ENCODE results near the gene POP4.

POP4 gene

DNA sequence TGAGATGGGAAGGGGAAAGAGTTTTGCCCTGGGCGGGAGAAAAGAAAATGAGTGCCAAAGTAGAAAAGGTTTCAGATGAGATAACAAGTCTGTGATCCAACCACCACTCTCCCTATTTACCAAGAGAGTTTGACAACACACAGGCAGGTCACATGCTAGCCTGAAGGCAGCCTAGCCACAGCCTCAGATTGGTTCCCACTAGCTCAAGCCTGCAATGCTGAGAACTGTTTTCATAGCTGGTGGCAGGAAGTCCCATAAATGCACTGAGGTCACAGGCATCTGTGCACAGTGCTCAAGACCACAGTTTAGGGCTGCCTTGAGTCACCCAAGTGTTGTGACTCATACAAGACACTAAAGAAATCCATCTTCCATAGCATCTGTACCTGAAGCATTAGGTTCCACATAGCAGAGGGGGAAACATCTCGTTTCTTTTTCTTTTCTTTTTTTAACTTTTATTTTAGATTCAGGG is 18.5 kb upstream of the POP4 start:
- DNase-seq: no peak
- H3K9me3 ChIP-seq (replicated peaks; ENCODE audit: insufficient read depth, low read length): no peaks in the 10 kb centered on the region
- no peak overlapping the region for H3K9ac ChIP-seq (ENCODE audit: low read length)
- H3K4me1 ChIP-seq (ENCODE audit: low read length): no peaks in the 10 kb centered on the region
- H3K79me2 ChIP-seq (ENCODE audit: low read length): no peaks in the 10 kb centered on the region
- no peak for TF ChIP-seq EZH2phosphoT487 (IDR thresholded peaks at IDR 0.05; ENCODE audit: low read length)
- H3K27me3 ChIP-seq (replicated peaks; ENCODE audit: insufficient read depth, low read length): peaks cover 54% of the 10 kb centered on the region
- H3F3A ChIP-seq (ENCODE audit: insufficient read depth, low read length): no peaks in the 10 kb centered on the region
- no peaks in the 10 kb centered on the region for H4K20me1 ChIP-seq (ENCODE audit: insufficient read depth, low read length)
- no peak overlapping the region for H2AFZ ChIP-seq (ENCODE audit: low read length)
- H3K4me3 ChIP-seq (ENCODE audit: low read length): no peak overlapping the region
- H3K9me2 ChIP-seq (replicated peaks; ENCODE audit: insufficient read depth, low read length): no peaks in the 10 kb centered on the region
- no peak overlapping the region for H3K27ac ChIP-seq (ENCODE audit: low read length)
- H3K4me2 ChIP-seq (ENCODE audit: low read depth, low read length): no peak overlapping the region
- no peaks in the 10 kb centered on the region for H3K36me3 ChIP-seq (replicated peaks; ENCODE audit: insufficient read depth, low read length)

GRCh38 chr19:29588095-29588494 is 18.0 kb upstream of the POP4 start:
- Histone ChIP-seq H3K27ac (ENCODE audit: low read length) (no peak overlapping the region), H3K9me3 (replicated peaks; ENCODE audit: insufficient read depth, low read length) (no peaks in the 10 kb centered on the region), H3K9me2 (replicated peaks; ENCODE audit: insufficient read depth, low read length) (no peaks in the 10 kb centered on the region), H4K20me1 (ENCODE audit: insufficient read depth, low read length) (no peaks in the 10 kb centered on the region), H3K4me3 (ENCODE audit: low read length) (no peak overlapping the region), H3F3A (ENCODE audit: insufficient read depth, low read length) (no peaks in the 10 kb centered on the region), H3K4me1 (ENCODE audit: low read length) (no peaks in the 10 kb centered on the region), H2AFZ (ENCODE audit: low read length) (no peak overlapping the region), H3K36me3 (replicated peaks; ENCODE audit: insufficient read depth, low read length) (no peaks in the 10 kb centered on the region), H3K27me3 (replicated peaks; ENCODE audit: insufficient read depth, low read length) (peaks cover 54% of the 10 kb centered on the region), H3K79me2 (ENCODE audit: low read length) (no peaks in the 10 kb centered on the region), H3K9ac (ENCODE audit: low read length) (no peak overlapping the region), H3K4me2 (ENCODE audit: low read depth, low read length) (no peak overlapping the region)
- no peak for DNase-seq
- TF ChIP-seq CTCF (IDR thresholded peaks at IDR 0.05; ENCODE audit: low read length): no peak

- H4K20me1 ChIP-seq (ENCODE audit: insufficient read depth, low read length): no peaks in the 10 kb centered on the region
- H3K9ac ChIP-seq (ENCODE audit: low read length): no peak overlapping the region
- H2AFZ ChIP-seq (ENCODE audit: low read length): no peak overlapping the region
- H3K36me3 ChIP-seq (replicated peaks; ENCODE audit: insufficient read depth, low read length): no peaks in the 10 kb centered on the region
- TF ChIP-seq EZH2 (optimal IDR thresholded peaks at IDR 0.05; ENCODE audit: low read depth, low read length): no peak
- no peak for TF ChIP-seq EZH2phosphoT487 (IDR thresholded peaks at IDR 0.05; ENCODE audit: low read length)
- TF ChIP-seq CTCF (IDR thresholded peaks at IDR 0.05; ENCODE audit: low read length): no peak
- no peaks in the 10 kb centered on the region for H3F3A ChIP-seq (ENCODE audit: insufficient read depth, low read length)
- H3K4me2 ChIP-seq (ENCODE audit: low read depth, low read length): no peak overlapping the region
- DNase-seq: no peak
- H3K9me2 ChIP-seq (replicated peaks; ENCODE audit: insufficient read depth, low read length): no peaks in the 10 kb centered on the region
- H3K27me3 ChIP-seq (replicated peaks; ENCODE audit: insufficient read depth, low read length): peaks cover 65% of the 10 kb centered on the region
- H3K4me3 ChIP-seq (ENCODE audit: low read length): no peak overlapping the region
- no peaks in the 10 kb centered on the region for H3K9me3 ChIP-seq (replicated peaks; ENCODE audit: insufficient read depth, low read length)
- H3K79me2 ChIP-seq (ENCODE audit: low read length): no peaks in the 10 kb centered on the region
- no peak overlapping the region for H3K27ac ChIP-seq (ENCODE audit: low read length)
- no peaks in the 10 kb centered on the region for H3K4me1 ChIP-seq (ENCODE audit: low read length)
These were observed 15.8 kb upstream of the POP4 start for GRCh38 chr19:29590278-29590677.

GRCh38 chr19:29591670-29592069 is 14.4 kb upstream of the POP4 start:
- no peak for DNase-seq
- Histone ChIP-seq H3K27me3 (replicated peaks; ENCODE audit: insufficient read depth, low read length) (peaks cover 68% of the 10 kb centered on the region), H3K9ac (ENCODE audit: low read length) (no peak overlapping the region), H3K79me2 (ENCODE audit: low read length) (no peaks in the 10 kb centered on the region), H4K20me1 (ENCODE audit: insufficient read depth, low read length) (no peaks in the 10 kb centered on the region), H3K4me3 (ENCODE audit: low read length) (no peak overlapping the region), H3K9me3 (replicated peaks; ENCODE audit: insufficient read depth, low read length) (no peaks in the 10 kb centered on the region), H3K9me2 (replicated peaks; ENCODE audit: insufficient read depth, low read length) (no peaks in the 10 kb centered on the region), H3K36me3 (replicated peaks; ENCODE audit: insufficient read depth, low read length) (no peaks in the 10 kb centered on the region), H3K4me2 (ENCODE audit: low read depth, low read length) (no peak overlapping the region), H3K27ac (ENCODE audit: low read length) (no peak overlapping the region), H2AFZ (ENCODE audit: low read length) (no peak overlapping the region), H3F3A (ENCODE audit: insufficient read depth, low read length) (no peaks in the 10 kb centered on the region), H3K4me1 (ENCODE audit: low read length) (no peaks in the 10 kb centered on the region)
- TF ChIP-seq EZH2 (optimal IDR thresholded peaks at IDR 0.05; ENCODE audit: low read depth, low read length) (no peak), CTCF (IDR thresholded peaks at IDR 0.05; ENCODE audit: low read length) (no peak), EZH2phosphoT487 (IDR thresholded peaks at IDR 0.05; ENCODE audit: low read length) (no peak)

Measured in MM.1S (cell line).